Adrenal gland (tissue), 12 donors: ENCODE data around the gene KRT71. TPM values are rescaled to one million over a fixed set of nuclear protein-coding genes. Genes with fewer than 3 reads are reported as not detected.
"Not testable (repeated sequence)": the region's sequence is repeated elsewhere in the genome, so short reads cannot be mapped to it uniquely, and the experiment has no call there.

ENCODE experiments used
- DNase-seq, 7 donors: peaks; one replicate each; pipeline ENCODE4 v3.0.0-alpha.2; 2019 to 2020
- H3K27ac ChIP-seq, 5 donors: fragments of 200-600 bp; sonication (generic) in 4 of 5; 1 replicate in 3 of 5; 2 replicates in 2 of 5; pipeline versions ENCODE4 v1.5.1 to v1.8.0; 2016 to 2020; ENCODE audit warnings: mild to moderate bottlenecking in 1 of 5
- H3K27me3 ChIP-seq: fragments of 200-600 bp; 2 replicates; pipeline ENCODE4 v1.8.0; 2021
- H3K36me3 ChIP-seq, 2 donors: fragments of 200-600 bp; replicated peaks in 1 of 2; 1 replicate in 1 of 2; 2 replicates in 1 of 2; pipeline versions ENCODE4 v1.5.1 to v1.8.0; 2018 to 2022
- H3K4me1 ChIP-seq, 2 donors: fragments of 200-600 bp; replicated peaks in 1 of 2; 1 replicate in 1 of 2; 2 replicates in 1 of 2; pipeline versions ENCODE4 v1.5.1 to v1.8.0; 2018 to 2021
- H3K4me3 ChIP-seq, 4 donors: fragments of 200-600 bp; sonication (generic) in 3 of 4; one replicate each; pipeline ENCODE4 v1.5.1; 2016 to 2018
- H3K9me3 ChIP-seq, 3 donors: fragments of 200-600 bp; sonication (generic) in 1 of 3; replicated peaks in 1 of 3; 1 replicate in 2 of 3; 2 replicates in 1 of 3; pipeline versions ENCODE4 v1.5.1 to v1.8.0; 2016 to 2021
- CTCF ChIP-seq, 6 experiments: fragments of 450-650 bp in 4 of 6; fragments of 200-600 bp in 2 of 6; sonication (generic) in 1 of 6; IDR thresholded peaks; 1 replicate in 5 of 6; 2 replicates in 1 of 6; pipeline versions ENCODE4 v1.5.1 to v1.8.0; 2016 to 2021; ENCODE audit warnings: antibody characterized with exemption in 6 of 6, mild to moderate bottlenecking in 2 of 6, moderate library complexity in 1 of 6
- POLR2A ChIP-seq, 2 donors: fragments of 450-650 bp; IDR thresholded peaks; one replicate each; pipeline ENCODE4 v1.6.1; 2017; ENCODE audit warnings: antibody characterized with exemption in 2 of 2, mild to moderate bottlenecking in 2 of 2, moderate library complexity in 1 of 2
- WGBS, 4 donors: extraction: QIAGEN DNeasy Blood & Tissue Kit in 2 of 4; methylation state at CpG; one replicate each; pipeline versions ENCODE4 v1.1.5 to v1.1.7; 2013 to 2017; 5-methylcytosine and 5-hydroxymethylcytosine counted together
- intact Hi-C, 2 donors: fragments of 100-400 bp; cut with DNase I; formaldehyde crosslinking; loops; one replicate each; pipeline versions ENCODE4 v1.14.1 to v1.15.0; 2022 to 2023
- polyA plus RNA-seq, 3 donors: library from polyadenylated mRNA; stranded (reverse); fragments of 200-250 nt in 2 of 3; fragments of 350-450 nt in 1 of 3; fragmentation: Illumina TruSeq in 1 of 3; extraction: RNeasy Lipid Tissue Mini Kit (QIAGEN cat#74804) in 1 of 3; gene quantifications; one replicate each; pipeline ENCODE4 v1.2.3, GENCODE V29; 2013 to 2014
- total RNA-seq, 9 donors: library from RNA; depleted of rRNA in 4 of 9; stranded (reverse); fragments of >200 nt in 4 of 9; fragments of 120-200 nt in 1 of 9; fragmentation: NEBNext Ultra II Directional in 1 of 9; extraction: Animal tissue kit (Norgen Biotek cat#: 25700) in 1 of 9; gene quantifications; one replicate each; pipeline versions ENCODE4 v1.1.0 to v1.2.4, GENCODE V29; 2013 to 2023
- donor health status: healthy with polysubstance abuse.
- donor health status: Bipolar disorder and iron deficiency.
- donor health status: DM: yes; HTN: yes; CAD: no.
- donor health status: DM: no; HTN: no; CAD: no.
- donor health status: DM: no; HTN: no; CAD: no.
- donor health status: DM: yes; HTN: yes; CAD: no.

Gene KRT71
- total and polyA plus RNA-seq, 12 donors: not detected

GRCh38 chr12:52508211-52508610 is 44.7 kb downstream of the KRT71 start:
- DNase-seq: no peak
- intact Hi-C loops: loop anchor here in 1 of 2 donors (10.0 kb wide), 1 partner anchor 353 kb away; no protein-coding TSS in a partner anchor
- no peaks in the 10 kb centered on the region for H3K9me3 ChIP-seq
- no peak for TF ChIP-seq POLR2A (IDR thresholded peaks at IDR 0.05)
- TF ChIP-seq CTCF (IDR thresholded peaks at IDR 0.05): no peak
- H3K4me3 ChIP-seq: no peak overlapping the region
- 73 to 85% (median 76%) methylated on average over 5 of the region's 5 CpGs for WGBS, 4 donors
- H3K36me3 ChIP-seq: no peaks in the 10 kb centered on the region
- H3K27me3 ChIP-seq: peaks cover 17% of the 10 kb centered on the region
- H3K4me1 ChIP-seq: no peaks in the 10 kb centered on the region
- no peak overlapping the region for H3K27ac ChIP-seq

GRCh38 chr12:52506858-52507715 is 45.9 kb downstream of the KRT71 start:
- TF ChIP-seq CTCF (IDR thresholded peaks at IDR 0.05) (peak; percentile 25 to 57 (median 47)), POLR2A (IDR thresholded peaks at IDR 0.05) (no peak)
- intact Hi-C loops: loop anchor here in 1 of 2 donors (10.0 kb wide), 1 partner anchor 352 kb away; no protein-coding TSS in a partner anchor

GRCh38 chr12:52502877-52503276 is 50.1 kb downstream of the KRT71 start:
- Histone ChIP-seq H3K9me3 (no peaks in the 10 kb centered on the region), H3K27ac (no peak overlapping the region), H3K27me3 (peaks cover 7% of the 10 kb centered on the region), H3K36me3 (no peaks in the 10 kb centered on the region), H3K4me1 (no peaks in the 10 kb centered on the region), H3K4me3 (no peak overlapping the region)
- intact Hi-C loops: loop anchor here in 1 of 2 donors (10.0 kb wide), 1 partner anchor 348 kb away; no protein-coding TSS in a partner anchor
- WGBS, 4 donors: 58 to 90% (median 79%) methylated on average over 1 of the region's 1 CpG
- no peak for TF ChIP-seq POLR2A (IDR thresholded peaks at IDR 0.05)
- no peak for TF ChIP-seq CTCF (IDR thresholded peaks at IDR 0.05)
- no peak for DNase-seq

More at GRCh38 chr12:52506858-52507715, 45.9 kb downstream of the KRT71 start:
- Histone ChIP-seq H3K36me3 (no peaks in the 10 kb centered on the region), H3K4me3 (no peak overlapping the region), H3K27ac (no peak overlapping the region), H3K4me1 (no peaks in the 10 kb centered on the region), H3K9me3 (no peaks in the 10 kb centered on the region), H3K27me3 (peaks cover 17% of the 10 kb centered on the region)
- WGBS, 4 donors: 21 to 39% (median 32%) methylated on average over 4 of the region's 4 CpGs
- DNase-seq: no peak

- no peak overlapping the region for H3K27ac ChIP-seq
- H3K4me1 ChIP-seq: no peaks in the 10 kb centered on the region
- no peaks in the 10 kb centered on the region for H3K36me3 ChIP-seq
- H3K4me3 ChIP-seq: no peak overlapping the region
- H3K9me3 ChIP-seq: no peaks in the 10 kb centered on the region
- peaks cover 2% of the 10 kb centered on the region for H3K27me3 ChIP-seq
- DNase-seq: no peak
- WGBS, 4 donors: 75 to 90% (median 83%) methylated on average over 4 to 7 of the region's 7 CpGs
- intact Hi-C loops: loop anchor here in 1 of 2 donors (10.0 kb wide), 1 partner anchor 347 kb away; no protein-coding TSS in a partner anchor
- TF ChIP-seq POLR2A (IDR thresholded peaks at IDR 0.05) (no peak), CTCF (IDR thresholded peaks at IDR 0.05) (no peak)
Measured at GRCh38 chr12:52501490-52501889, 51.5 kb downstream of the KRT71 start.

- intact Hi-C loops: loop anchor here in 1 of 2 donors (10.0 kb wide), 1 partner anchor 346 kb away; no protein-coding TSS in a partner anchor
- not testable (repeated sequence) for H3K36me3 ChIP-seq, H3K27me3 ChIP-seq, H3K9me3 ChIP-seq, DNase-seq, H3K4me1 ChIP-seq, H3K4me3 ChIP-seq, H3K27ac ChIP-seq
- 65 to 83% (median 75%) methylated on average over 6 of the region's 6 CpGs for WGBS, 4 donors
Measured at GRCh38 chr12:52500574-52500973, 52.4 kb downstream of the KRT71 start.
